Loucy (cell line): ENCODE results near the gene CDKL4.

Experiments
- CTCF ChIP-seq: fragments of 200-600 bp; sonication (generic); conservative IDR thresholded peaks from 2 replicates; pipeline ENCODE4 v1.5.1; 2014; ENCODE audit warnings: mild to moderate bottlenecking, antibody characterized with exemption, low read length
- EZH2phosphoT487 ChIP-seq: fragments of 200-600 bp; IDR thresholded peaks from 2 replicates; pipeline ENCODE4 v1.6.1; 2018; ENCODE audit warnings: antibody characterized with exemption, mild to moderate bottlenecking, moderate library complexity, borderline replicate concordance

GRCh38 chr2:39240758-39241157, 3.0 kb downstream of the CDKL4 start:
- no peak for TF ChIP-seq CTCF
- no peak for TF ChIP-seq EZH2phosphoT487
